NB4 (cell line): ENCODE measurements around the gene LDB3.

Source experiments
- DNase-seq: peaks from one replicate; pipeline ENCODE4 v3.0.0; 2010; ENCODE audit warnings: low read depth
- H3K4me3 ChIP-seq: one replicate; pipeline ENCODE4 v1.5.1; 2011; ENCODE audit warnings: mild to moderate bottlenecking, low read depth, low read length, moderate library complexity
- MYC ChIP-seq: IDR thresholded peaks from 2 replicates; pipeline ENCODE4 v1.6.1; 2011; ENCODE audit warnings: low read depth, low read length
- POLR2A ChIP-seq: IDR thresholded peaks from 2 replicates; pipeline ENCODE4 v1.6.1; 2011; ENCODE audit warnings: mild to moderate bottlenecking; ENCODE audit not compliant: insufficient read length; ENCODE audit errors: extremely low read depth
- TF ChIP-seq, protein P1 (sequence below): IDR thresholded peaks from 2 replicates; pipeline ENCODE4 v1.6.1; 2011; ENCODE audit warnings: low read depth, low read length
- TF ChIP-seq, protein P2 (sequence below): IDR thresholded peaks from one replicate; pipeline ENCODE4 v1.5.1; 2012; ENCODE audit warnings: low read depth, low read length

The LDB3 gene

DNA sequence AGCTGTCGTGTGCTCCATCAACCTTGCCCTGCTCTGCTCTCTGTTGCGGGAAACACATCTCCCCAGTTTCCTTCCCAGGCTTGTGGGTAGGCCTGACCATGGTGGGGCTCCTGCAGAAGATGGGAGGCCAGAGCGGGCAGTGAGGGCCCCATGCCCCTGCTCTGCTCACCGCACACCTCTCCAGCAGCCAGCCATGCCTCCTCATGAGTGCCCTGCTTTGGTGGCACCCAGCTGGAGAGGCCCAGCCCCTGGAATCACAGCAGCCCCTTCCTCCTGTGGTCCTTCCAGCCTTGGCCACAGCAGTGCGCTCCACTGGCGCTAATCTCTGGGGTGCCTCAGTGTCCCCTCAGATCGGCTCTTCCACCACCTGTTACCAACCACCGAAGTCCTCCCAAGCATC lies 18.2 kb upstream of the LDB3 start:
- H3K4me3 ChIP-seq = no peak overlapping the region
- DNase-seq = no peak
- TF ChIP-seq MYC = no peak
- no peak for TF ChIP-seq POLR2A
- TF ChIP-seq, protein P1, sequence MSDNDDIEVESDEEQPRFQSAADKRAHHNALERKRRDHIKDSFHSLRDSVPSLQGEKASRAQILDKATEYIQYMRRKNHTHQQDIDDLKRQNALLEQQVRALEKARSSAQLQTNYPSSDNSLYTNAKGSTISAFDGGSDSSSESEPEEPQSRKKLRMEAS = no peak
- TF ChIP-seq, protein P2, sequence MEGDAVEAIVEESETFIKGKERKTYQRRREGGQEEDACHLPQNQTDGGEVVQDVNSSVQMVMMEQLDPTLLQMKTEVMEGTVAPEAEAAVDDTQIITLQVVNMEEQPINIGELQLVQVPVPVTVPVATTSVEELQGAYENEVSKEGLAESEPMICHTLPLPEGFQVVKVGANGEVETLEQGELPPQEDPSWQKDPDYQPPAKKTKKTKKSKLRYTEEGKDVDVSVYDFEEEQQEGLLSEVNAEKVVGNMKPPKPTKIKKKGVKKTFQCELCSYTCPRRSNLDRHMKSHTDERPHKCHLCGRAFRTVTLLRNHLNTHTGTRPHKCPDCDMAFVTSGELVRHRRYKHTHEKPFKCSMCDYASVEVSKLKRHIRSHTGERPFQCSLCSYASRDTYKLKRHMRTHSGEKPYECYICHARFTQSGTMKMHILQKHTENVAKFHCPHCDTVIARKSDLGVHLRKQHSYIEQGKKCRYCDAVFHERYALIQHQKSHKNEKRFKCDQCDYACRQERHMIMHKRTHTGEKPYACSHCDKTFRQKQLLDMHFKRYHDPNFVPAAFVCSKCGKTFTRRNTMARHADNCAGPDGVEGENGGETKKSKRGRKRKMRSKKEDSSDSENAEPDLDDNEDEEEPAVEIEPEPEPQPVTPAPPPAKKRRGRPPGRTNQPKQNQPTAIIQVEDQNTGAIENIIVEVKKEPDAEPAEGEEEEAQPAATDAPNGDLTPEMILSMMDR = no peak

DNA sequence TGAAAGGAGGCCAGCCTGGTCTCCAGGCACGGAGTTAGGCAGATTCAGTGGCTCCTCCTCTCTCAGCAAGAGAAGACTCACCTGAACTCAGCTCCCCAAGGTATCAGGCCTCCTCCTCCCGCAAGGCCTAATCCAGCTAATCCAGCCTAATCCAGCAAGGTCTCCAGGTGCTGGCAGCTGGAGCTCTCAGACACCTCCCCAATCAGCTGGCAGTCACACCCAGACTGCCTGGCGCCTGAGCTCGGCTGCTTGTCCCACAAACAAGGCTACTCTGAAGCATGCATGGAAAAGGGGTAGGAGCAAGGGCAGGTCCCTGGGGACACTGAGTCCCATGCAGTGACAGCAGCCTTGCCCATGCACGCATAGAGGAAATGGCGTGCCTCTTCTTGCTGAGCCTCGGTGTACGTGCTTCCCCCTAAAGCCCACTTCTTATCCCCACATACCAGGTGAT lies 17.3 kb upstream of the LDB3 start:
- no peak for TF ChIP-seq POLR2A
- TF ChIP-seq, protein P1 = no peak
- TF ChIP-seq, protein P2 = no peak
- no peak for TF ChIP-seq MYC
- no peak for DNase-seq
- H3K4me3 ChIP-seq = no peak overlapping the region

DNA sequence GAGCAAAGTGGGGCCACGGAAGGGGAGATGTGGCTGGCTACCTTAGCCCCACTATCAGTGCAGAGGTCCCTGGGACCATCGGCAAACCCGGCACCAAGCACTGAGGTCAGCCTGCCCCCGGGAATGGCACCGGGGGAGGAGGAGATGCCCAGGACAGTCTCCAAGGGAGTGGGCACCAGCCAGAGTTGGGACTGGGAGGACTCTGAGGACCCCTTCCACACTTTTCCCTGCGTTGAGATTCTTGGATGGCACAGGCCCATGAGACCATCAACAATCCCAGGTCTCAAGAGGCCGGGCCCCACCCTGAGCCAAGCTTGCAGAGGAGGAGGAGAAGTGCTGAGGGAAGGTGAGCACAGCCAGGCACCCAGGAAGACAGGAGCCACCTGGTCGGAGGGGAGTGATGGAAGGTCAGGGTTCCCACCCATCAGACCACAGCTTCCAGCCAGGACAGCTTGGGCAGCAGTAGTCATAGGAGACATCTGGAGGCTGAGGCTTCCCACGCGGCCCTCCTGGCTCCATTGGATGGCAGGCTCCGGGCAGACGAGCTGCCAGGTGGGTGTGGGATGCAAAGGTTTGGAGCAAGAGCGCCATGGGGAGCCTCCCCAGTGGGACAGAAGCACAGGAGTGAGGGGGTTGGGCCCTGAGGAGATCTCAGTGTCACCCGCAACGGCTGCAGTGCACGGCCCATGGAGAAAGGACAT lies 16.5 kb upstream of the LDB3 start:
- TF ChIP-seq, protein P2 = no peak
- TF ChIP-seq POLR2A (no peak), MYC (no peak)
- TF ChIP-seq, protein P1 = no peak
- H3K4me3 ChIP-seq = no peak overlapping the region
- DNase-seq = no peak

DNA sequence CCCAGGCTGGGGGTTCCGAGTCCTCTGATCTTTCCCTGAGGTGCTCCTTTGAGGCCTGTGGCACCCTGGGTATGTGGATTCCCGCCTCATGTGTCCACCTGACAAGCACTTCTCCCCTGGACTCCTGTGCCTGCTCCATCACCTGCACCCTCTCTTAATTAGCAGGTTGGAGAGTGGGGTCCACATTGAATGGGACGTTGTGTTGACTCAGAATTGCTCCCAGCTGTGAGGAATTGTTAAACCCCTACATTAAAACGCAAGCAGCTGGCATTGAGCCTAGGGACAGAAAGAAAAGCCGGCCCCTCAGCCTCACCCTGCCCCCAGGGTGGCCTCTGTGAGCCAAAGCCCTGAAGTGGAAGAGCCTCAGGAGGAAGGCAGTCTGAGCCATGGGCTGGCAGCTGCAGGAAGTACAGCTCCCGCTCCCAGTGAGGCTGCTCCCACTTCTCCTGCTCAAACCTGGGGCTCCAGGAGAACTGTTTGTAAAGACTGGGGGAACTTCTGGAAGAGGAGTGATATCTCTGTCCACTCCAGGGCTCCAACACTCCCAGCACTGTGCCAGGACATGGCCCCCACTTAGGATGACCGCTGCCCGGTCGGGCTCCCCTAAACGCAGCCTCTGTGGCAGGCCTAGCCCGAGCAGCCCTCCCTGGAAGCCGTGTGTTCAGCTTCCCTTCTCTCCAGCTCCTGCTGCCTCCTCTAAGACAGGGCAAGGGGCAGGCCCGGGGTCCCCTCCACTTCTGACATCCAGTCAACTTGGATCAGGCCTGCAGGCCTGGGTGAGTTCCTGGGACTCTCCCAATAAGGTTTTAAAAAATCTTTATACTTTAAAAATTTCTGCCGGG lies 15.7 kb upstream of the LDB3 start:
- no peak overlapping the region for H3K4me3 ChIP-seq
- DNase-seq = no peak
- TF ChIP-seq MYC (no peak), POLR2A (no peak)
- TF ChIP-seq, protein P2 = no peak
- TF ChIP-seq, protein P1 = no peak

DNA sequence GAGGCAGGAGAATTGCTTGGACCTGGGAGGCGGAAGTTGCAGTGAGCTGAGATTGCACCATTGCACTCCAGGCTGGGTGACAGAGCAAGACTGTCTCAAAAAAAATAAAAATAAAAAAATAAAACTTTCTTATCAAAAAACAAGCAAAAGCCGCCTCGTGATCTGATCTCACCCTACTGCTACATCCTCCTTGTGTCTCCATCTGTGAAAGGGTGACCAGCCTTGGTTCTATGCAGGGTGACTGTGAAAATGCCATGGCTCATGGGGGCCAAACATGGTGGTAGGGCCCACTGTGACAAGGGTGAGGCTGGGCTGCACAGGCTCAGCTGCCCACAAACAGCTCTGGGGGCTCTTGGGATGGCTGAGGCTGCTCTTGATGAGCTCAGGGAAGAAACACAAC lies 14.9 kb upstream of the LDB3 start:
- TF ChIP-seq MYC = no peak
- TF ChIP-seq, protein P2 = no peak
- TF ChIP-seq POLR2A = no peak
- TF ChIP-seq, protein P1 = no peak
- no peak for DNase-seq
- H3K4me3 ChIP-seq = no peak overlapping the region
